Upper lobe of left lung (tissue), 4 donors: ENCODE results near the gene SCRN2.

Experiments used
- EP300 ChIP-seq, 4 donors: sonication (generic); formaldehyde crosslinking; IDR thresholded peaks; one replicate each; pipeline ENCODE4 v1.5.1; 2017; ENCODE audit warnings: antibody characterized with exemption in 4 of 4, control low read depth in 2 of 4
- POLR2A ChIP-seq, 4 donors: fragments of 450-650 bp; IDR thresholded peaks; one replicate each; pipeline ENCODE4 v1.5.1; 2016 to 2017; ENCODE audit warnings: antibody characterized with exemption in 4 of 4, mild to moderate bottlenecking in 2 of 4
- TF ChIP-seq, protein P1 (sequence below), 6 experiments: fragments of 450-650 bp in 4 of 6; fragments of 200-600 bp in 2 of 6; sonication (generic) in 2 of 6; IDR thresholded peaks; one replicate each; pipeline ENCODE4 v1.5.1; 2016 to 2019; ENCODE audit warnings: antibody characterized with exemption in 6 of 6

DNA sequence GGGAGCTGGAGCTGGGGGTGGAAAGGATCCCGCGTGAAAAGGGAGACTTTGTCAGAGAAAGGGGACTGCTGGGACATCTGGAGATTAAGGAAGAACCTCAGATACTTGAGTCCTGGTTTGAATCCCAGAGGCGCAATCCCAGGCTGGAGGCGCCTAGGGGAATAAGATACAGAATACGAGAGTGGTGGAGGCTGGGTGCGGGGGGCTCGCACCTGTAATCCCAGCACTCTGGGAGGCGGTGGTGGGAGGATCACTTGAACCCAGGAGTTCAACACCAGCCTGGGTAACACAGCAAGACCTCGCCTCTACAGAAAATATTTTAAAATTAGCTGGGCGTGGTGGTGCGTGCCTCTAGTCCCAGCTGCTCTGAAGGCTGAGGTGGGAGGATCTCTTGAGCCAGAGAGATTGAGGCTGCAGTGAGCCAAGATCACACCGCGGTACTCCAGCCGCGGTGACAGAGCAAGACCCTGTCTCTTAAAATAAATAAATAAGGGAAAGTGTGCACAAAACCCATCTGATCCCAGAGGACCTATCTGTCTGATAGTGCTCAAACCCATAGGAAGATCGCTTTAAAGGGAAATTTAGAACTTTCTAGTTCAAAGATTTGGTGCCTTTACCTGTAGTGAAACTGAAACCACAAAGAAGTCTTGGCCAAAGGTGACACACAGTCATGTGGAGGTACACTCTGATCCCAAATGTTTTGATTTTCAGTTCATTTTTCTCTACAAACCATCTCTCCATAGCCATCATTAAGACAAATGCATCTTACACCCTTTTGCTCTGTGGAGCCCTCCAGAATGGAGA, 617 bp upstream of the SCRN2 start:
- TF ChIP-seq, protein P1, sequence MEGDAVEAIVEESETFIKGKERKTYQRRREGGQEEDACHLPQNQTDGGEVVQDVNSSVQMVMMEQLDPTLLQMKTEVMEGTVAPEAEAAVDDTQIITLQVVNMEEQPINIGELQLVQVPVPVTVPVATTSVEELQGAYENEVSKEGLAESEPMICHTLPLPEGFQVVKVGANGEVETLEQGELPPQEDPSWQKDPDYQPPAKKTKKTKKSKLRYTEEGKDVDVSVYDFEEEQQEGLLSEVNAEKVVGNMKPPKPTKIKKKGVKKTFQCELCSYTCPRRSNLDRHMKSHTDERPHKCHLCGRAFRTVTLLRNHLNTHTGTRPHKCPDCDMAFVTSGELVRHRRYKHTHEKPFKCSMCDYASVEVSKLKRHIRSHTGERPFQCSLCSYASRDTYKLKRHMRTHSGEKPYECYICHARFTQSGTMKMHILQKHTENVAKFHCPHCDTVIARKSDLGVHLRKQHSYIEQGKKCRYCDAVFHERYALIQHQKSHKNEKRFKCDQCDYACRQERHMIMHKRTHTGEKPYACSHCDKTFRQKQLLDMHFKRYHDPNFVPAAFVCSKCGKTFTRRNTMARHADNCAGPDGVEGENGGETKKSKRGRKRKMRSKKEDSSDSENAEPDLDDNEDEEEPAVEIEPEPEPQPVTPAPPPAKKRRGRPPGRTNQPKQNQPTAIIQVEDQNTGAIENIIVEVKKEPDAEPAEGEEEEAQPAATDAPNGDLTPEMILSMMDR (IDR thresholded peaks at IDR 0.05) = no peak
- TF ChIP-seq POLR2A (IDR thresholded peaks at IDR 0.05) (no peak), EP300 (IDR thresholded peaks at IDR 0.05) (no peak)
